Measurements from ENCODE around the gene TPST2. TPM values are rescaled to one million over a fixed set of nuclear protein-coding genes. Genes with fewer than 3 reads are reported as not detected.
A peak's percentile ranks its signal among the peaks of the same experiment; 100 is the strongest.

Gene TPST2
- total RNA-seq, result 100 to 1,000 TPM in 1 of 4 donors, 10 to 100 TPM in 3; 32.3 to 110 (median 65.4) TPM

- ATAC-seq, result peak; percentile 85 to 87
- TF ChIP-seq POLR2A (IDR thresholded peaks at IDR 0.05) (peak; percentile 96 to 97), CTCF (IDR thresholded peaks at IDR 0.05 in 4 of 5, conservative IDR thresholded peaks at IDR 0.05 in 1 of 5) (peak in 1 of 5 experiments; percentile 45)
- Histone ChIP-seq H3K4me3 (peak within 1 kb of the TSS; percentile 81 to 98 (median 96)), H3K9me3 (no peaks in the 10 kb centered on the region), H3K27ac (peak within 1 kb of the TSS; percentile 93 to 97 (median 94)), H3K36me3 (no peaks in the 10 kb centered on the region), H3K27me3 (no peaks in the 10 kb centered on the region), H3K4me1 (peaks cover 18 to 19% of the 10 kb centered on the region in 2 donors)
- in situ Hi-C loops (cut with MboI; ENCODE audit: low sequenced_read_pairs in 4 of 4) (loop anchor here in 3 of 4 donors (10.0 kb wide), 2 partner anchors 95 to 105 kb away; partner anchors contain the start of genes HPS4 (in 2 of the 3) and SRRD (in 2 of the 3)), intact Hi-C loops (cut with DNase I; ENCODE audit: low total_unique reads) (loop anchor here (1.0 to 2.0 kb wide), 2 partner anchors 87 to 107 kb away; partner anchors contain the start of genes HPS4 and SRRD)
- DNase-seq, result peak; percentile 58 to 75
Observed at GRCh38 chr22:26589845-26590736, at the start of gene TPST2. Gene TPST2, minus strand, starts transcription at chr22:26590132. Its CDS starts 48,502 bp downstream, at chr22:26541630.

- TF ChIP-seq POLR2A (IDR thresholded peaks at IDR 0.05) (no peak), CTCF (IDR thresholded peaks at IDR 0.05 in 4 of 5, conservative IDR thresholded peaks at IDR 0.05 in 1 of 5) (no peak)
- no peak overlapping the region for H3K27ac ChIP-seq
- H3K27me3 ChIP-seq, result no peaks in the 10 kb centered on the region
- H3K4me3 ChIP-seq, result no peak overlapping the region
- DNase-seq (no peak), ATAC-seq (no peak)
- no peaks in the 10 kb centered on the region for H3K36me3 ChIP-seq
- in situ Hi-C loops (cut with MboI; ENCODE audit: low sequenced_read_pairs in 4 of 4), result no loop called here
- H3K4me1 ChIP-seq, result peaks cover 0 to 3% of the 10 kb centered on the region in 2 donors
- no peaks in the 10 kb centered on the region for H3K9me3 ChIP-seq
- intact Hi-C loops (cut with DNase I; ENCODE audit: low total_unique reads), result no loop called here
Observed at GRCh38 chr22:26636296-26636695, 46.4 kb upstream of the TPST2 start.

- intact Hi-C loops (cut with DNase I; ENCODE audit: low total_unique reads), result no loop called here
- Histone ChIP-seq H3K9me3 (no peaks in the 10 kb centered on the region), H3K36me3 (no peaks in the 10 kb centered on the region), H3K27ac (no peak overlapping the region), H3K27me3 (no peaks in the 10 kb centered on the region), H3K4me1 (peaks cover 0 to 3% of the 10 kb centered on the region in 2 donors), H3K4me3 (no peak overlapping the region)
- TF ChIP-seq POLR2A (IDR thresholded peaks at IDR 0.05), result no peak
- TF ChIP-seq CTCF (IDR thresholded peaks at IDR 0.05 in 4 of 5, conservative IDR thresholded peaks at IDR 0.05 in 1 of 5), result no peak
- ATAC-seq, result no peak
- in situ Hi-C loops (cut with MboI; ENCODE audit: low sequenced_read_pairs in 4 of 4), result no loop called here
- DNase-seq, result no peak
Observed at GRCh38 chr22:26635117-26635516, 45.2 kb upstream of the TPST2 start.

GRCh38 chr22:26634189-26634588 lies 44.3 kb upstream of the TPST2 start:
- no peak for DNase-seq
- Histone ChIP-seq H3K36me3 (no peaks in the 10 kb centered on the region), H3K4me3 (no peak overlapping the region), H3K27ac (no peak overlapping the region), H3K9me3 (no peaks in the 10 kb centered on the region), H3K4me1 (peaks cover 0 to 3% of the 10 kb centered on the region in 2 donors), H3K27me3 (no peaks in the 10 kb centered on the region)
- in situ Hi-C loops (cut with MboI; ENCODE audit: low sequenced_read_pairs in 4 of 4), result no loop called here
- intact Hi-C loops (cut with DNase I; ENCODE audit: low total_unique reads), result no loop called here
- ATAC-seq, result no peak
- TF ChIP-seq POLR2A (IDR thresholded peaks at IDR 0.05) (no peak), CTCF (IDR thresholded peaks at IDR 0.05 in 4 of 5, conservative IDR thresholded peaks at IDR 0.05 in 1 of 5) (no peak)
